Transverse colon (tissue), 4 donors: ENCODE measurements around the gene RASSF7. TPM values are rescaled to one million over a fixed set of nuclear protein-coding genes. Genes with fewer than 3 reads are reported as not detected.
A peak's percentile ranks its signal among the peaks of the same experiment; 100 is the strongest.

ENCODE experiments used
- DNase-seq: peaks from one replicate; pipeline ENCODE4 v3.0.0-alpha.2; 2019
- H3K27ac ChIP-seq, 4 donors: fragments of 200-600 bp; sonication (generic); 2 replicates each; pipeline ENCODE4 v1.5.1; 2016 to 2018; ENCODE audit warnings: inconsistent platforms in 4 of 4
- H3K27me3 ChIP-seq: fragments of 200-600 bp; sonication (generic); 2 replicates; pipeline ENCODE4 v1.5.1; 2017; ENCODE audit warnings: inconsistent platforms
- H3K36me3 ChIP-seq, 4 donors: fragments of 200-600 bp; sonication (generic); 2 replicates each; pipeline ENCODE4 v1.5.1; 2017 to 2019; ENCODE audit warnings: inconsistent platforms in 4 of 4
- H3K4me1 ChIP-seq, 4 donors: fragments of 200-600 bp; sonication (generic); 2 replicates each; pipeline ENCODE4 v1.5.1; 2017 to 2020; ENCODE audit warnings: inconsistent platforms in 4 of 4
- H3K4me3 ChIP-seq, 4 donors: fragments of 200-600 bp; sonication (generic); 1 replicate in 1 of 4; 2 replicates in 3 of 4; pipeline versions ENCODE4 v1.5.1 to v1.6.1; 2017 to 2019; ENCODE audit warnings: inconsistent platforms in 4 of 4
- H3K9me3 ChIP-seq, 2 donors: fragments of 200-600 bp; sonication (generic); 2 replicates each; pipeline ENCODE4 v1.5.1; 2017 to 2019; ENCODE audit warnings: inconsistent platforms in 2 of 2
- CTCF ChIP-seq, 5 experiments: fragments of 200-600 bp in 3 of 5; fragments of 450-650 bp in 2 of 5; sonication (generic) in 3 of 5; IDR thresholded peaks; 1 replicate in 2 of 5; 2 replicates in 3 of 5; pipeline ENCODE4 v1.5.1; 2016 to 2017; ENCODE audit warnings: antibody characterized with exemption in 5 of 5, inconsistent platforms in 3 of 5, mild to moderate bottlenecking in 2 of 5, moderate library complexity in 1 of 5
- EP300 ChIP-seq: sonication (generic); formaldehyde crosslinking; IDR thresholded peaks from one replicate; pipeline ENCODE4 v1.6.1; 2017; ENCODE audit warnings: antibody characterized with exemption, low read depth
- POLR2A ChIP-seq: fragments of 450-650 bp; IDR thresholded peaks from one replicate; pipeline ENCODE4 v1.6.1; 2016; ENCODE audit warnings: antibody characterized with exemption, mild to moderate bottlenecking, moderate library complexity
- POLR2AphosphoS5 ChIP-seq, 3 donors: sonication (generic); formaldehyde crosslinking; IDR thresholded peaks; one replicate each; pipeline ENCODE4 v1.6.1; 2016; ENCODE audit warnings: antibody characterized with exemption in 3 of 3
- WGBS, 2 donors: methylation state at CpG; one replicate each; pipeline ENCODE4 v1.1.5; 2018; ENCODE audit warnings: low coverage in 1 of 2; 5-methylcytosine and 5-hydroxymethylcytosine counted together
- in situ Hi-C, 4 donors: fragments of 200-750 bp; cut with MboI; loops; one replicate each; pipeline versions ENCODE4 v1.15.0 to v1.15.1; 2017; ENCODE audit warnings: low sequenced_read_pairs in 3 of 4, low pct_ligation_motif_present in 1 of 4, low pct_unique_long_range_greater_than_20kb in 1 of 4
- intact Hi-C: fragments of 100-400 bp; cut with DNase I; formaldehyde crosslinking; loops from one replicate; pipeline ENCODE4 v1.15.1; 2023; ENCODE audit warnings: low total_unique reads
- total RNA-seq, 4 donors: library from RNA; depleted of rRNA; stranded (reverse); fragments of >200 nt; gene quantifications; one replicate each; pipeline ENCODE4 v1.1.0, GENCODE V29; 2016

The RASSF7 gene
- 100 to 1,000 TPM; 131 to 247 (median 213) TPM for total RNA-seq

GRCh38 chr11:560305-561147 is at the start of gene RASSF7, which contains the start of gene LMNTD2:
Gene RASSF7 (plus strand): TSS chr11:560970. CDS start chr11:561769, 799 bp downstream.
Gene LMNTD2 (minus strand): TSS chr11:560738. CDS start chr11:560716, 22 bp downstream.
- Histone ChIP-seq H3K4me3 (peak within 1 kb of the TSS; percentile 82 to 91 (median 88)), H3K27me3 (peaks cover 25% of the 10 kb centered on the region), H3K9me3 (no peaks in the 10 kb centered on the region), H3K4me1 (peaks cover 19 to 41% (median 29%) of the 10 kb centered on the region in 4 donors), H3K36me3 (no peaks in the 10 kb centered on the region), H3K27ac (peak within 1 kb of the TSS; percentile 95 to 98 (median 96))
- 4% methylated on average over 70 of the region's 95 CpGs; no CpG with 5 or more reads in 1 of the 2 donors for WGBS, 2 donors
- in situ Hi-C loops: no loop called here
- intact Hi-C loops: no loop called here
- peak; percentile 95 for DNase-seq
- TF ChIP-seq POLR2AphosphoS5 (IDR thresholded peaks at IDR 0.05): peak; percentile 71 to 93 (median 92)
- no peak for TF ChIP-seq EP300
- no peak for TF ChIP-seq CTCF (IDR thresholded peaks at IDR 0.05)
- TF ChIP-seq POLR2A: peak; percentile 93

GRCh38 chr11:512761-513595 is 47.8 kb upstream of the RASSF7 start:
- 91 to 92% methylated on average over 13 to 29 of the region's 29 CpGs for WGBS, 2 donors
- intact Hi-C loops: no loop called here
- no peaks in the 10 kb centered on the region for H3K36me3 ChIP-seq
- H3K27ac ChIP-seq: no peak overlapping the region
- in situ Hi-C loops: no loop called here
- H3K27me3 ChIP-seq: no peaks in the 10 kb centered on the region
- peaks cover 0 to 7% of the 10 kb centered on the region in 2 donors for H3K9me3 ChIP-seq
- TF ChIP-seq POLR2A (no peak), CTCF (IDR thresholded peaks at IDR 0.05) (no peak), POLR2AphosphoS5 (IDR thresholded peaks at IDR 0.05) (no peak), EP300 (no peak)
- no peak overlapping the region for H3K4me3 ChIP-seq
- peaks cover 0 to 8% (median under 1%) of the 10 kb centered on the region in 4 donors for H3K4me1 ChIP-seq
- no peak for DNase-seq

- 88 to 100% methylated on average over 5 to 10 of the region's 10 CpGs for WGBS, 2 donors
- intact Hi-C loops (no loop called here), in situ Hi-C loops (no loop called here)
- Histone ChIP-seq H3K4me1 (peaks cover 0 to 12% (median 4%) of the 10 kb centered on the region in 4 donors), H3K36me3 (no peaks in the 10 kb centered on the region), H3K4me3 (no peak overlapping the region), H3K27me3 (no peaks in the 10 kb centered on the region), H3K9me3 (peaks cover 0 to 7% of the 10 kb centered on the region in 2 donors), H3K27ac (no peak overlapping the region)
- no peak for DNase-seq
- TF ChIP-seq POLR2A (no peak), EP300 (no peak), CTCF (IDR thresholded peaks at IDR 0.05) (no peak), POLR2AphosphoS5 (IDR thresholded peaks at IDR 0.05) (no peak)
These were observed 46.2 kb upstream of the RASSF7 start for GRCh38 chr11:514606-515005.

GRCh38 chr11:515131-515530 is 45.6 kb upstream of the RASSF7 start:
- DNase-seq: no peak
- H3K9me3 ChIP-seq: peaks cover 0 to 7% of the 10 kb centered on the region in 2 donors
- in situ Hi-C loops (no loop called here), intact Hi-C loops (no loop called here)
- no peak overlapping the region for H3K27ac ChIP-seq
- no peaks in the 10 kb centered on the region for H3K36me3 ChIP-seq
- H3K4me3 ChIP-seq: no peak overlapping the region
- TF ChIP-seq POLR2A (no peak), EP300 (no peak), CTCF (IDR thresholded peaks at IDR 0.05) (no peak), POLR2AphosphoS5 (IDR thresholded peaks at IDR 0.05) (no peak)
- no peaks in the 10 kb centered on the region for H3K27me3 ChIP-seq
- H3K4me1 ChIP-seq: peaks cover 0 to 12% (median 4%) of the 10 kb centered on the region in 4 donors
- 91 to 98% methylated on average over 5 to 6 of the region's 6 CpGs for WGBS, 2 donors
